CD4-positive, alpha-beta T cell (primary cell): ENCODE results near the gene TGM3. TPM values are rescaled to one million over a fixed set of nuclear protein-coding genes. Genes with fewer than 3 reads are reported as not detected.

Experiments
- ATAC-seq: fragments of 200-7000 bp; cut with Tn5 transposase; one replicate; pipeline ENCODE4 v1.10.0; 2022; ENCODE audit warnings: mild to moderate bottlenecking; ENCODE audit not compliant: poor library complexity
- CTCF ChIA-PET: fragments of 350-600 bp; sonication (Branson Sonifier 250); formaldehyde crosslinking; loops from one replicate; lab custom pipeline; 2021; ENCODE audit warnings: antibody characterized with exemption, inconsistent platforms; lab: Charles Lee
- POLR2A ChIA-PET: fragments of 350-600 bp; sonication (Branson Sonifier 250); formaldehyde crosslinking; loops from one replicate; lab custom pipeline; 2021; ENCODE audit warnings: antibody characterized with exemption, inconsistent platforms; lab: Charles Lee
- DNase-seq, 14 experiments: peaks; one replicate each; pipeline ENCODE4 v3.0.0-alpha.2; 2013 to 2020; ENCODE audit warnings: mixed read lengths in 2 of 14
- H3K27ac ChIP-seq, 2 donors: one replicate each; pipeline versions ENCODE4 v1.5.1 to v1.7.0; 2013; ENCODE audit warnings: low read length in 2 of 2, low read depth in 1 of 2, mild to moderate bottlenecking in 1 of 2
- H3K27me3 ChIP-seq, 2 experiments: 1 replicate in 1 of 2; 2 replicates in 1 of 2; pipeline versions ENCODE4 v1.6.1 to v1.7.0; 2013; ENCODE audit warnings: low read length in 2 of 2, control low read depth in 1 of 2, mild to moderate bottlenecking in 1 of 2, moderate library complexity in 1 of 2; ENCODE audit not compliant: insufficient read depth in 2 of 2, control insufficient read depth in 1 of 2
- H3K36me3 ChIP-seq: one replicate; pipeline ENCODE4 v1.6.1; 2013; ENCODE audit warnings: low read length, control low read depth; ENCODE audit not compliant: insufficient read depth
- H3K4me1 ChIP-seq: one replicate; pipeline ENCODE4 v1.6.1; 2013; ENCODE audit warnings: low read length, control low read depth; ENCODE audit not compliant: insufficient read depth
- H3K4me3 ChIP-seq: one replicate; pipeline ENCODE4 v1.5.1; 2013; ENCODE audit warnings: mild to moderate bottlenecking, low read length, moderate library complexity
- H3K9me3 ChIP-seq, 2 experiments: 1 replicate in 1 of 2; 2 replicates in 1 of 2; pipeline versions ENCODE4 v1.6.1 to v1.7.0; 2013; ENCODE audit warnings: low read length in 2 of 2, mild to moderate bottlenecking in 2 of 2, control low read depth in 1 of 2, moderate library complexity in 1 of 2; ENCODE audit not compliant: control insufficient read depth in 1 of 2, insufficient read depth in 1 of 2
- H3K27ac Mint-ChIP-seq: one replicate; pipeline ENCODE4 v1.8.0; 2020; ENCODE audit warnings: mixed read lengths
- H3K27me3 Mint-ChIP-seq: one replicate; pipeline ENCODE4 v1.8.0; 2021; ENCODE audit warnings: mixed read lengths
- H3K36me3 Mint-ChIP-seq: one replicate; pipeline ENCODE4 v1.8.0; 2021; ENCODE audit warnings: low read depth, mixed read lengths
- H3K4me1 Mint-ChIP-seq: one replicate; pipeline ENCODE4 v1.8.0; 2021; ENCODE audit warnings: low read depth, mixed read lengths
- H3K4me3 Mint-ChIP-seq: one replicate; pipeline ENCODE4 v1.8.0; 2020; ENCODE audit warnings: mild to moderate bottlenecking, mixed read lengths
- H3K9me3 Mint-ChIP-seq: one replicate; pipeline ENCODE4 v1.8.0; 2020; ENCODE audit warnings: mixed read lengths
- intact Hi-C, 2 experiments: fragments of 100-400 bp; cut with DNase I in 1 of 2; cut with micrococcal nuclease in 1 of 2; formaldehyde crosslinking; loops; one replicate each; pipeline versions ENCODE4 v1.15.1 to v1.9.0; 2023 to 2025; cut with DNase I, micrococcal nuclease
- total RNA-seq, 174 experiments: library from RNA in 2 of 174; stranded (reverse) in 2 of 174; gene quantifications; one replicate each; pipeline ENCODE4 v1.2.3 and lab custom pipeline; 2021 to 2026
- TF ChIP-seq, protein P1 (sequence below): fragments of 200-600 bp; IDR thresholded peaks from one replicate; pipeline ENCODE4 v1.8.0; 2022; ENCODE audit warnings: antibody characterized with exemption, mild to moderate bottlenecking

The TGM3 gene
- total RNA-seq, 2 experiments from 2014 or later: not detected

DNA sequence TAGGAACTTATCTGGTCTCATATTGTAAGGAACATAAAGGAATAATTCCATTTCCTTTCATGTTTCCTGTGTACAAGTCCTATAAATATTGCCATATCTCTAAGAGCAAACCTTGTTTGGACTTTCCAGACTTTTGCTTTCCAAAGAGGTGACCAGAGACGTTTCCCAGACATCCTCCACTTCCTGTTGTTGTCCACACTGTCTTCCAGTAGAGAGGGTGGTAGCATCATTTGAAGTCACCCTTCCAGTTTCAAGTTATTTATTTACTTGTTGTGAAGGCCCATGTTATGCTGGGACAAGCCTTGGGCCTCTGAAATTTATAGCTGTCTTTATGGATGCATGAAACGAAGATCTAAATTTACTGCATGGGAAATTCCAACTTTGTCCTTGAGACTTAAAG, 10.6 kb upstream of the TGM3 start:
- POLR2A ChIA-PET: no interaction called here

DNA sequence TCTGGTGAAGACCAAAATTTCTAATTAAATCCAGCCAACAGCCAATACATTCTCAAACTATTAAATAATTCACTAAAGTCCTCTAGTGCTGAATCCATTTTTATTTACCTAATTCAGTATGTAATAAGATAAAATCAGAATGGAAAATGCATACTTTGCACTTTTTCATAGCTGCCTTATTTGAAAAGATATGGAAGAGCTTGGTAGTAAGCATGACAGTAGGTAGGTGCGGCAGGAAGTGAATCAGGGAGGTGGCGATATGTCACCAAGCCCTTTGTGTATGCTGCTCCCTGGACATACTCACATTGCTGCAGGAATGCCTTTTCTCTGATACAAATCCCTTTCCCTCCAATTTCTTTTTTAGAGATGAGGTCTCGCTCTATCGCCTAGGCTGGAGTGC, 10.2 kb upstream of the TGM3 start:
- TF ChIP-seq, protein P1, sequence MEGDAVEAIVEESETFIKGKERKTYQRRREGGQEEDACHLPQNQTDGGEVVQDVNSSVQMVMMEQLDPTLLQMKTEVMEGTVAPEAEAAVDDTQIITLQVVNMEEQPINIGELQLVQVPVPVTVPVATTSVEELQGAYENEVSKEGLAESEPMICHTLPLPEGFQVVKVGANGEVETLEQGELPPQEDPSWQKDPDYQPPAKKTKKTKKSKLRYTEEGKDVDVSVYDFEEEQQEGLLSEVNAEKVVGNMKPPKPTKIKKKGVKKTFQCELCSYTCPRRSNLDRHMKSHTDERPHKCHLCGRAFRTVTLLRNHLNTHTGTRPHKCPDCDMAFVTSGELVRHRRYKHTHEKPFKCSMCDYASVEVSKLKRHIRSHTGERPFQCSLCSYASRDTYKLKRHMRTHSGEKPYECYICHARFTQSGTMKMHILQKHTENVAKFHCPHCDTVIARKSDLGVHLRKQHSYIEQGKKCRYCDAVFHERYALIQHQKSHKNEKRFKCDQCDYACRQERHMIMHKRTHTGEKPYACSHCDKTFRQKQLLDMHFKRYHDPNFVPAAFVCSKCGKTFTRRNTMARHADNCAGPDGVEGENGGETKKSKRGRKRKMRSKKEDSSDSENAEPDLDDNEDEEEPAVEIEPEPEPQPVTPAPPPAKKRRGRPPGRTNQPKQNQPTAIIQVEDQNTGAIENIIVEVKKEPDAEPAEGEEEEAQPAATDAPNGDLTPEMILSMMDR: no peak
- Mint-ChIP-seq H3K4me3 (no peak overlapping the region), H3K27ac (no peak overlapping the region), H3K36me3 (no peaks in the 10 kb centered on the region), H3K4me1 (no peaks in the 10 kb centered on the region), H3K9me3 (no peaks in the 10 kb centered on the region), H3K27me3 (peaks cover 10% of the 10 kb centered on the region)
- ATAC-seq (no peak), DNase-seq (no peak)
- intact Hi-C loops: no loop called here
- peaks cover 4 to 9% of the 10 kb centered on the region in 2 experiments for H3K27me3 ChIP-seq
- no peak overlapping the region for H3K27ac ChIP-seq
- ChIA-PET POLR2A (no interaction called here), CTCF (no interaction called here)
- no peaks in the 10 kb centered on the region for H3K4me1 ChIP-seq
- H3K9me3 ChIP-seq: no peaks in the 10 kb centered on the region
- no peaks in the 10 kb centered on the region for H3K36me3 ChIP-seq
- no peak overlapping the region for H3K4me3 ChIP-seq

More for the DNA sequence above, 10.6 kb upstream of the TGM3 start:
- no peaks in the 10 kb centered on the region for H3K36me3 Mint-ChIP-seq
- CTCF ChIA-PET: no interaction called here
- DNase-seq (no peak), ATAC-seq (no peak)
- Histone ChIP-seq H3K4me1 (no peaks in the 10 kb centered on the region), H3K27ac (no peak overlapping the region), H3K4me3 (no peak overlapping the region), H3K36me3 (no peaks in the 10 kb centered on the region), H3K27me3 (peaks cover 4 to 9% of the 10 kb centered on the region in 2 experiments), H3K9me3 (no peaks in the 10 kb centered on the region)
- no peak overlapping the region for H3K27ac Mint-ChIP-seq
- no peaks in the 10 kb centered on the region for H3K9me3 Mint-ChIP-seq
- TF ChIP-seq, protein P1: no peak
- H3K4me1 Mint-ChIP-seq: no peaks in the 10 kb centered on the region
- H3K27me3 Mint-ChIP-seq: peaks cover 10% of the 10 kb centered on the region
- intact Hi-C loops: no loop called here
- H3K4me3 Mint-ChIP-seq: no peak overlapping the region

DNA sequence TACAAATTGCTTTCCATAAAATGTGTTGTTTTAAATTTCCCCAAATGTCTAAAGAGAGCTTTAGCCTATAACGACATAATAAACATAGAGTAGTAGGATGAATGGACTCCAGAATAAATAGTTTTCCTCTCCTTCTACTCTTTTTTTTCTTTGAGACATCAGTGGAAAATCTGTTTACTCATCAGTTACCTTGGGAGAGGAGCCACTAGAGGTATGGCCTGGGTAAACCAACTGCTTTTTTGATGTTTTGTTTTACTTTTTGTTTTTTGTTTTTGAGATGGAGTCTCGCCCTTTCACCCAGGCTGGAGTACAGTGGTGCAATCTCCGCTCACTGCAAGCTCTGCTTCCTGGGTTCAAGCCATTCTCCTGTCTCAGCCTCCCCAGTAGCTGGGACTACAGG, 8.3 kb upstream of the TGM3 start:
- intact Hi-C loops: no loop called here
- no peak for DNase-seq
- H3K9me3 Mint-ChIP-seq: no peaks in the 10 kb centered on the region
- Histone ChIP-seq H3K36me3 (no peaks in the 10 kb centered on the region), H3K9me3 (no peaks in the 10 kb centered on the region), H3K4me3 (no peak overlapping the region), H3K4me1 (no peaks in the 10 kb centered on the region), H3K27ac (no peak overlapping the region), H3K27me3 (peaks cover 6 to 9% of the 10 kb centered on the region in 2 experiments)
- POLR2A ChIA-PET: no interaction called here
- H3K4me3 Mint-ChIP-seq: no peak overlapping the region
- H3K36me3 Mint-ChIP-seq: no peaks in the 10 kb centered on the region
- no peak for ATAC-seq
- TF ChIP-seq, protein P1: no peak
- CTCF ChIA-PET: no interaction called here
- H3K27me3 Mint-ChIP-seq: peaks cover 14% of the 10 kb centered on the region
- no peak overlapping the region for H3K27ac Mint-ChIP-seq
- no peaks in the 10 kb centered on the region for H3K4me1 Mint-ChIP-seq
